ENCODE data around the gene ELMO1.

ELMO1 gene

DNA sequence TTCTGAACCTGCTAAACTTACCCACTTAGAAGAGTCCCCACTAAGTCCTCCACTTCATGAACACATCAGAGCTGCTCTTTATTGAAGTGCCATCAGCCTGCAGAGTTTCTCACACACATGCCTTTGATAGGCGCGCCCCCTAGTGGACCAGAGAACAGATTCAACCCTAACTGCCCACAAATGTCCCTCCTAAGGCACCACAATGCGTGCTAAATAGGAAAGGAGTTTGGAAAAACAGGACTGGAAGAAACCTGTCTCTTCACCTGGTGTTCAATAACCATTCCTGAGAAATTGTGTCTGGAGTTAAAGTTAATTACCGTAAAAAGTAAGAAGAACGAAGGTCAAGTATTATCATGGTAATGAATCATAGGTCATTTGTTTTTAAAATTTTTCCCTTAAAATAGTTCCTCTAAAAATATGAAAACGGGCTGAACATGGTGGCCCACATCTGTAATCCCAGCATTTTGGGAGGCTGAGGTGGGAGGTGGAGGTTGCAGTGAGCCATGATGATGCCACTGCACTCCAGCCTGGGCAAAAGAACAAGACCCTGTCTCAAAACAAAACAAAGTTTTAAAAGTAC, 249.7 kb downstream of the ELMO1 start:
- peaks cover 8% of the 10 kb centered on the region for H3K4me1 Mint-ChIP-seq
- no peaks in the 10 kb centered on the region for H3K27me3 Mint-ChIP-seq
- no peaks in the 10 kb centered on the region for H3K9me3 Mint-ChIP-seq
- ATAC-seq (peak; percentile 74), DNase-seq (peak; percentile 52 to 65)
- no peak overlapping the region for H3K27ac Mint-ChIP-seq
- no peak overlapping the region for H3K4me3 Mint-ChIP-seq

DNA sequence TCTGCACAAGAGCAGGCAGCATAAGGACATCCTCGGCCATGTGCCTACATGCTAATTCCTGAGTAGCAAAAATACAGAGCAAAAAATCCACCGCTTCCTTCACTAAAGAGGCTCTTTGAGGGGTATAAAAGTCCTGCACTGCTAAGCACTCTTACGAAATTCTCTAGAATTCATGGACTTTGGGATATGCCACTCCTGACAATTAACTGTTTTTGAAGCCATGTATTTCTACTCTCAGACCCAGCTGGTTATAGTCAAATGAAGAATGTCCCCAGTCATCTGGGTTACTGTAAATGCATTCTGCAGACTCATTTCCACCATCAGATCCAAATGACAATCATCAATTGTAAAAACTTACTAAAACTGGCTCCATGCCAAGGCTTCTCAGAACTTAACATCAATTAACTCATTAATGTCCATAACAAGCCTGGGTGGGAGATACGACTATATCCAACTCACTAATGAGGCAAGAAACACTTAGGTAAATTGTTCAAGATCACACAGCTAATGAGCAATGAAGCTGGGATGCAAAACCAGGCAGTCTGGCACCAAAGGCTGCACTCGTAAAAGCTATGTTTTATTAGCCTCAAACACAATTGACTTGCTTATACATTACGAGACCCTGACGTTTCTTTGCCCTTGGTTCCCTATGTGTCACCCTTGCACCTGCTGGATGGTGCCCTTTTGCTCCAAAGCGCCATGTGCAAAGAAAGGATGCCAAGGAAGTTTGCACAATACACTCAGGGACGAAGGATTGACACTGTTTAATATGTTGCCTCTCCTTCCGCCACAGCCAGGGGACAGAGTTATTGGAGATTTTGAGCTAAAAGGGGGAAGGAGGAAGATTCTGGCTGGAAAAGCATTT, 250.4 kb downstream of the ELMO1 start:
- DNase-seq: no peak

DNA sequence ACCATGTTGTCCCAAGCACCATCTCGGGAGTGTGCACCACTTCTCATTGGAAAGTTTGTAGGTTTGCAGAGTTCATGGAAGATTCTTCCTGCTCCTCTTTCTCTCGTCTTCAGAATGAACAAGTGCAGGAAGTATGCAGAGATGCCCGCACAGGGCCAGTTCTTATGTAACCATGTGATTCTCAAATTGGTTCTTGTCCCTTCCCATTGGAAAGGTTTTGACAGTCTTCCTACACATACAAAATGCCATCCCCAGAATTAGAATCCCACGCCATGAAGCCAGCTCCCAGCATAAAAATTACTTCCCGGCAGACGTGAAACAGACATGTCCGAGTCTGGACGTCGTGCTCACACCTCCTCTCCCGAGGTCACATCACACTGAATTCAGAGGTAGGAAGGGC, 251.6 kb downstream of the ELMO1 start:
- ATAC-seq: no peak
- no peak for DNase-seq
- Mint-ChIP-seq H3K27me3 (no peaks in the 10 kb centered on the region), H3K9me3 (no peaks in the 10 kb centered on the region), H3K4me1 (peaks cover 18% of the 10 kb centered on the region), H3K4me3 (no peak overlapping the region), H3K27ac (no peak overlapping the region)

More for the DNA sequence above, 250.4 kb downstream of the ELMO1 start:
- ATAC-seq: no peak
- peaks cover 15% of the 10 kb centered on the region for H3K4me1 Mint-ChIP-seq
- H3K27ac Mint-ChIP-seq: no peak overlapping the region
- no peaks in the 10 kb centered on the region for H3K27me3 Mint-ChIP-seq
- H3K9me3 Mint-ChIP-seq: no peaks in the 10 kb centered on the region
- H3K4me3 Mint-ChIP-seq: no peak overlapping the region

DNA sequence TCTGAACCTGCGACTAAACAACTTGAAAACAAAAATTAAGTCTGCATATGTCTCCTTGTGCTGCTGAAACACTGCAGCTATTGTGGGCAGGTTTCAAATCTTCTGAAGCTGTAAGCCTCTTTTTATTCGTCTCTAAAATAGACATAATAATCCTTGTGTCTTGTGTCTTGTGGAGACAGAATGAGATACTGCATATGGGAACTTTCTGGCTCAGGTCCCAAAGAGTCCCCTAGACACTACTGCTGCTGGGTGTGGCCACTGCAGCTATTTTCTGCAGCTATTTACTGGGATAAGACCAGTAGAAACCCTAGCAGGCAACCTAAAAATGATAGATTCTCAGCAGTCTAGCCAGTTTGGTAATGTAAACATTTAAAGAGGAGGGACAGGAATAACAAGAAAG, 252.0 kb downstream of the ELMO1 start:
- Mint-ChIP-seq H3K4me1 (peaks cover 18% of the 10 kb centered on the region), H3K27me3 (no peaks in the 10 kb centered on the region), H3K4me3 (no peak overlapping the region), H3K27ac (no peak overlapping the region), H3K9me3 (no peaks in the 10 kb centered on the region)
- ATAC-seq (no peak), DNase-seq (no peak)

DNA sequence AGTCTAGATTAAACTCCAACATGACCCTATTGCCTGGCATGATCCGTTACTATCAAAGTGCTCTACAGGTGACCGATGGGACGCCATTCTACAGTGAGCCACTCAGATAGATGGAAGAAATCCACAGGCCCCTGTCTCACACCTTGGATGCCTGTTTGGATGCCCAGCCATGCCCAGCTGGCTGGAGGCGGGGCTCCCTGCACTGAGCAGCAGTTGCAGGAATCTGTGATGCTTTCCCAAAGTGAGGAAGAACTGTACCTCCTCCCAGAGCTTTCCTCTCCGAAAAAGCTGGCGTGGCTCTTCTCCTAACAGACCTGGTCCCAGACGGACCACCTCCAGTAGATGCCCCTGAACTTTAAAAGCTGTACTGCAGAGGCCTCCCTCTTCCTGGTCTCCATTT, 253.3 kb downstream of the ELMO1 start:
- Mint-ChIP-seq H3K27me3 (no peaks in the 10 kb centered on the region), H3K9me3 (no peaks in the 10 kb centered on the region), H3K27ac (no peak overlapping the region), H3K4me1 (peaks cover 18% of the 10 kb centered on the region), H3K4me3 (no peak overlapping the region)
- DNase-seq: no peak
- ATAC-seq: no peak

DNA sequence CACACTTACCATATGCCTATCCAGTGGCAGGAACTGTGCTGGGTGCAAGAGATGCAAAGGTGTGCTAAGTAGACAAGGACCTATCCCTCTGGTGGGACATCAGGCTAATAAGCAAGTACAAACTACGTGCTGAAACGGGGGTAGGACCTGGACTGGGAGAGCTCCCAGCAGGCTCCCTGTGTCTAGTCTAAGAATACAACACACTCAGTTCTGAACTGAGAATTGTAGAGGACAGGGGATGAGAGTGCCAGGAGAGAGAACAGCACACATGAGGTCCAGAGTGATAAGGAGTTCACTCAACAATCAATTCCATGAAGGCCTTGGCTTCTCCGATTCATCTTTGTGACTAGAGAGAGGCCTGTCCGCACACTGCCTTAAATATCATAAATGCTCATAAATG, 253.7 kb downstream of the ELMO1 start:
- peaks cover 18% of the 10 kb centered on the region for H3K4me1 Mint-ChIP-seq
- H3K9me3 Mint-ChIP-seq: no peaks in the 10 kb centered on the region
- DNase-seq (no peak), ATAC-seq (no peak)
- H3K4me3 Mint-ChIP-seq: no peak overlapping the region
- H3K27me3 Mint-ChIP-seq: no peaks in the 10 kb centered on the region
- no peak overlapping the region for H3K27ac Mint-ChIP-seq

DNA sequence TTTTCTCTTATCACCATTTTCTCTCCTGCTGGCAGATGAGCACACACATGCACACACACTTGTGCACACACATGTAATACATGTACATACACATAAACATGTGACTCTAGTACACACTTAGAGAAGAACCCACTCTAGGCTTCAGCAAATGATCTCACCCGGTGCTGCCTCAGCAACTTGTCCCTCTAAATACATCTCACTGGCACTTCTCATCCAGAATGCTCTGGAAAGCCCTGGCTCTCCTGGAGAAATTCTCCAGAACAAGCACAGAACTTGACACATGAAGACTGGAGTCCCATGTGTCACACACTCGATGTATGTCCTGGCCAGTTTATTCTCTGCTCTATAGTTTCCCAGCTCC, 254.9 kb downstream of the ELMO1 start:
- Mint-ChIP-seq H3K27ac (no peak overlapping the region), H3K27me3 (no peaks in the 10 kb centered on the region), H3K4me1 (peaks cover 18% of the 10 kb centered on the region), H3K9me3 (no peaks in the 10 kb centered on the region), H3K4me3 (no peak overlapping the region)
- ATAC-seq (no peak), DNase-seq (no peak)

DNA sequence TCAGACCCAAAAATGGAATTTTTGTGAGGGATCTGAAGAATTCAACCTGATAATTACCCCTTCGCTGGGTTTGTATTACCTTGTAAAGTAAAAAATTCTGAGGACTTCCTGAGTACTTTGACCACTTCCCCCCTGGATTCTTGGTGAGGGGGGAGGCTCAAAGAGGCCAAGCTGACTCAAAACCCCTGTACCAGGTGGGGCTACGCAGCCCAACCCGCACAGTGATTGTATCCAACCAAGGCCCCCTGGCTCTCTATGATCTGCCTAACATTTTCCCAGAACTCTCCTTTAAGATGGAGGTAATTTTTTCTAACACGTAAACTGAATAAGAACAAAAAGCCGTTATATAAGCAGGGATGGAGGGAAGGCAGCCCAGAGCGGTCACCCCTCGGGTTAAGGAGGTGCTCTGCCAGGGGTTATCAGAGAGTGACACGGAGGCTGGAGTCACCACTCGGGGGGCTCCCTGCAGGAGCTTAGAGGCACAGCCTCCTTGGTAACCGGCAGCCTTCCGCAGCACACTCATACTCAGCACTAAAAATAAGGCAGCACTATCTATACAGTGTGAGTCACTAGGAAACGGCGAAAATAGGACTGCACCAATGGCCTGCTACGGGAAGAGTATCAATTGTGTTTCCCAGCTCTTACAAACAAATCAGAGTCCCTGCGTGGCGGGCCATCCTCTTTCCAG, 255.4 kb downstream of the ELMO1 start:
- no peaks in the 10 kb centered on the region for H3K9me3 Mint-ChIP-seq
- no peak overlapping the region for H3K4me3 Mint-ChIP-seq
- no peak for ATAC-seq
- peaks cover 18% of the 10 kb centered on the region for H3K4me1 Mint-ChIP-seq
- no peaks in the 10 kb centered on the region for H3K27me3 Mint-ChIP-seq
- no peak for DNase-seq
- H3K27ac Mint-ChIP-seq: no peak overlapping the region

DNA sequence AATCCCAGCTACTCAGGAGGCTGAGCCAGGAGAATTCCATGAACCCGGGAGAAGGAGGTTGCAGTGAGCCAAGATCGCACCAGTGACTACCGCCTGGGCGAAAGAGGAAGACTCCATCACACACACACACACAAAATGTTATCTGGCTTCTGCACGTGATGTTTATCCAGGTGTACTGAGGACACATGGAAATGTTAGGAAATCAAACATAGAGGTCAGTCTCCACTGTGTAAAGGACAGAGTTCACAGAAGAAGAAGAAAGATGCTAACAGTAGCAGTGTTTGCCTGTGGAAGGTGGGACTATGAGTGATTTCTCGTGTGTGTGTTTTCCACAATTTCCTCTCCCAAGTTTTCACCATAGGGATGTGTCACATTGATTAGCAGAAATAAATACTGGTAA, 256.9 kb downstream of the ELMO1 start:
- ATAC-seq: no peak
- Mint-ChIP-seq H3K9me3 (no peaks in the 10 kb centered on the region), H3K27me3 (no peaks in the 10 kb centered on the region), H3K4me3 (no peak overlapping the region), H3K27ac (peak overlapping the region in 1 of 2 donors; percentile 50), H3K4me1 (peaks cover 23% of the 10 kb centered on the region)
- DNase-seq: no peak

DNA sequence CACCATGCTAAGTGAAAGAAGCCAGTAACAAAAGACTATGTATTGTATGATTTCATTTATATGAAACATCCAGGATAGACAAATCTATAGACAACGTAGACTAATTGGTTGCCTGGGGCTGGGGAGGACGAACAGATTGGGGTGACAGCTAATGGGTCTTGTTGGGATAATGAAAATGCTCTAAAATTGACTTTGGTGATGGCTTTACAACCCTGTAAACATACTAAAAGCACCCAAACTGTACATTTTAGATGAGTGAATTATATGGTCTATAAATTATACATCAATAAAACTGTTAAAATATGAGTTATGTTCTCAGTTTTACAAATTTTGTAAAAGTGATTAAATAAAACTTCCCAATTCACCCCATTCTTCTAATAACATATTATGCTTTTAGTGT, 261.5 kb downstream of the ELMO1 start:
- Mint-ChIP-seq H3K4me3 (no peak overlapping the region), H3K4me1 (peaks cover 7% of the 10 kb centered on the region), H3K27ac (no peak overlapping the region), H3K27me3 (no peaks in the 10 kb centered on the region), H3K9me3 (no peaks in the 10 kb centered on the region)
- DNase-seq (no peak), ATAC-seq (no peak)

DNA sequence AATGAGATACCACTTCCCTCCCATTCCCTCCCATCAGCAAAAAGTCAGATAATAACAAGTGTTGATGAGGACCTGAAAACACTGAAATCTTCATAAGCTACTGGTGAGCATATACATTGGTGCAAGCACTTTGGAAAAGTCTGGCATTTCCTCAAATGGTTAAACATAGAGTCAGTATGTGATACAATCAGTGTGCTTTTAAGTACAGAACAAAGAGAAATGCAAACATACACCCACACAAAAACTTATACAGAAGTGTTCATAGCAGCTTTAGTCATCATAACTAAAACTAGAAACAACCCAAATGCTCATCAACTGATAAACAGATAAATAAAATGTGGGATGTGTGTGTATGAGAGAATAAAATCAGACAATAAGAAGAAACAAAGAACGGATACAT, 261.9 kb downstream of the ELMO1 start:
- Mint-ChIP-seq H3K4me3 (no peak overlapping the region), H3K4me1 (peaks cover 7% of the 10 kb centered on the region), H3K27me3 (no peaks in the 10 kb centered on the region), H3K27ac (no peak overlapping the region), H3K9me3 (no peaks in the 10 kb centered on the region)
- DNase-seq (no peak), ATAC-seq (no peak)

DNA sequence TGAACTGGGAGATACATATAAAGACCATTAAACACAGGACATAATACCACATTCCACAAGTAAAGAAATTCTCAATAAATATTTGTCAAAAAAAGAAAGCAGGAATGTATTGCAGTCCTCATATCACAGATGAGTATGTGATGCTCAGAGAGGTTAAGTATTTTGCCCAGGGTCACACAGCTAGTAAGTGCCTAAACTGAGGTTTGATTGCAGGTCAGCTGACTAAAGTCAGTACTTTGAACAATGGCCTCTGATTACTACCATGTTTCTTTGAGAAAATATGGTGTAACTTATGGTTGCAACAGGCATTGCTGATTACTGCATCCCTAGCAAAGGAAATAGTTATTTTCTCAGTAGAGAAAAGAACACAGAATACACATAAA, 267.1 kb downstream of the ELMO1 start:
- H3K27ac Mint-ChIP-seq: peak overlapping the region in 1 of 2 donors; percentile 81
- no peaks in the 10 kb centered on the region for H3K4me1 Mint-ChIP-seq
- H3K9me3 Mint-ChIP-seq: no peaks in the 10 kb centered on the region
- DNase-seq (no peak), ATAC-seq (peak; percentile 49)
- H3K4me3 Mint-ChIP-seq: no peak overlapping the region
- H3K27me3 Mint-ChIP-seq: no peaks in the 10 kb centered on the region

DNA sequence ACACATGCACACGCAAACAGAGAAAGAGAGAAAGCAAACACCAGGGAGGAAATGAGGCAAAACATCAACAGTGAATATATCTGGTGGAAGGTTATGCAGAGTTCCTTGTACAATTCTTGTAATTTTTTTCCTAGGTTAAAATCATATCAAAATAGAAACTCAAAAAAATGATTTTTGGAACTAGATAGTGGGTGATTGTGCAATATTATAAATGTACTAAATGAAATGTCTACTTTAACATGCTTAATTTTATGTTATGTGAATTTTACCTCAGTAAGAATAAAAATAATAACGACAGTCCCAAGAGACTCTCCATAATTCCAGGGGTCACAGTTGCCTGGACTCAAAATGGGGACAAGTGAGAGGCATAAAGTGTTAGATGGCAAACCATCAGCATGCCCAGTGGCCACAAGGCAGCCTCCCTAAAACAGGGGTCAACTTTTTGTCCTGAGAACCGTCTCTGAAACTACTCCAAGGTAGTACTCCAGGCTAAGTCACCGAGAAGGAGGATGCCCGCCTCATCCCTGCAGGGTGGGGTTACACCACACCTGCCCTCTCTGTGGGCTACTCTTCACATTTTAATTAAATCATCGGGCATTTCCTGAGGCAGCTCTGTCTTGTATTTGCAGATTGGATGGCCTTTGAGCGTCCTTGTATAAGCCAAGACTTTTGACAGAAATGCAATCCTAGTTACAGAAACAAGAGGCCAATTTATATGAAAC, 267.7 kb downstream of the ELMO1 start:
- DNase-seq: no peak
- Mint-ChIP-seq H3K4me1 (no peaks in the 10 kb centered on the region), H3K4me3 (no peak overlapping the region), H3K27me3 (no peaks in the 10 kb centered on the region), H3K27ac (peak overlapping the region in 1 of 2 donors; percentile 81), H3K9me3 (no peaks in the 10 kb centered on the region)
- no peak for ATAC-seq

DNA sequence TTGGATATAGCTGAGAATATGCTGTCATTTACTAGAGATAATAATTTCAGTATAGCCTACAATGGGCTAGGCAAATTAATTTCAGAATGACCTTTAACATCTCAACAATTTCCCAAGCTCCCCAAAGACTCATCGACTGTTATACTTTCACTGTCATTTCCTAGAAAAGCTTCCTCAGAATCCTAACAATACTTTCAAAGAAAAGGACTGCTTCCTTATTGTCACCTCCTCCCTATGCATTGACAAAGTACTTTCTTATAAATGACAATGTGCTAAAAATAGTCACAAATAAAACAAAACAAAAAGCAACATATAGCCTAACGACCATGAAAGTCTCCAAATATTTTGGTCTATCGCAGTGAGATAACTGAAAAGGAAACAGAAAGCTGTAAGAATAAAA, 272.6 kb downstream of the ELMO1 start:
- no peak for DNase-seq
- Mint-ChIP-seq H3K4me3 (no peak overlapping the region), H3K4me1 (no peaks in the 10 kb centered on the region), H3K27me3 (no peaks in the 10 kb centered on the region), H3K27ac (no peak overlapping the region), H3K9me3 (no peaks in the 10 kb centered on the region)
- no peak for ATAC-seq

DNA sequence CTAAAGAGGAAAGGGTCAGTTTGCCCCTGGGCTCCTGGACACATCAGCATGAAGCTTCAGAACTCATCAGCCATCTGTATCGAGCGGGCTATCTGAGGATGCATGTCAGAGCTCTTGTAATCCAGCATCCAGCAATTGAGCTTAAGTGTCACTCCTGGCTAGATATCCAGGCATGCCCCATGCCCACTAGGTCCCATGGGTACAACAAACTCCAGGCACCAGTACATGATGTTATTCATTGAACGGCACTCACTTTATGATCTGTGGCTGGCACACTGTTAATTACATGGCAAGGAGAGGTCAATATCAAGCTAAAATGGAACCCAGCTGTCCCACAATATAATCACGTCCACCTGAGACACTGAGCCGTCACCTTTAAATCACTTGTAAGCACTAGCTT, 274.2 kb downstream of the ELMO1 start:
- H3K27me3 Mint-ChIP-seq: no peaks in the 10 kb centered on the region
- no peak overlapping the region for H3K4me3 Mint-ChIP-seq
- no peaks in the 10 kb centered on the region for H3K9me3 Mint-ChIP-seq
- DNase-seq (no peak), ATAC-seq (no peak)
- H3K4me1 Mint-ChIP-seq: no peaks in the 10 kb centered on the region
- H3K27ac Mint-ChIP-seq: peak overlapping the region in 1 of 2 donors; percentile 64

DNA sequence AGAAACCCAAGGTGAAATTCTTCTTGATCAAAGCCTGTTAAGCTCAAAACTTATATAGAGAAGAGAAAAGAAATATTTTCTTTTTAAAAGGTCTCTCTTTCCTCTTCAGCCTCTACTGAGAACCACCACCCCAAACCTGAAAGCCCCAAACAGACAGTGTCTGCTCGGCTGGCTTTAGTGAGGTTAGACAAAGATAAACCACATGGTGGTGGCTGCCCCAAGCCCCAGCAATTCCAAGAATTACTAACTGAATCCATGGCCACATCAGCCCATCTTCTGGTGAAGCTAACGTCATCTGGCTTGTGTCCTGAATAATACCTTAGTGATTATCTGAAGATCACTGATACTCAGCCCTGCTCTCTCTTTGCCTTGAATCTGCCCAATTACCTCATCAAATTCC, 275.0 kb downstream of the ELMO1 start:
- no peak overlapping the region for H3K4me3 Mint-ChIP-seq
- ATAC-seq (no peak), DNase-seq (no peak)
- no peaks in the 10 kb centered on the region for H3K9me3 Mint-ChIP-seq
- H3K27me3 Mint-ChIP-seq: no peaks in the 10 kb centered on the region
- no peak overlapping the region for H3K27ac Mint-ChIP-seq
- no peaks in the 10 kb centered on the region for H3K4me1 Mint-ChIP-seq

Data from stimulated activated naive CD8-positive, alpha-beta T cell treated with anti-CD3 and anti-CD28 coated beads, Interleukin-15, amount 100 ng/mL, for 72 hours (primary cell).